Type B pancreatic cell (in vitro differentiated cells): ENCODE data around the gene MLLT3. TPM values are rescaled to one million over a fixed set of nuclear protein-coding genes. Genes with fewer than 3 reads are reported as not detected.
A peak's percentile ranks its signal among the peaks of the same experiment; 100 is the strongest.

Experiments used
- DNase-seq: peaks from one replicate; pipeline ENCODE4 v3.0.0; 2021; ENCODE audit warnings: mixed read lengths; ENCODE audit not compliant: unreplicated experiment; ENCODE audit errors: extremely low spot score
- H3K27ac Mint-ChIP-seq: 2 replicates; pipeline ENCODE4 v1.8.0; 2021; ENCODE audit warnings: mild to moderate bottlenecking, mixed read lengths
- H3K27me3 Mint-ChIP-seq: 2 replicates; pipeline ENCODE4 v1.8.0; 2021; ENCODE audit warnings: mixed read lengths
- H3K36me3 Mint-ChIP-seq: 2 replicates; pipeline ENCODE4 v1.8.0; 2021; ENCODE audit warnings: mixed read lengths
- H3K4me1 Mint-ChIP-seq: one replicate; pipeline ENCODE4 v1.8.0; 2021; ENCODE audit warnings: mixed read lengths; ENCODE audit not compliant: unreplicated experiment
- H3K4me3 Mint-ChIP-seq: 2 replicates; pipeline ENCODE4 v1.8.0; 2021; ENCODE audit warnings: mild to moderate bottlenecking, mixed read lengths
- H3K9me3 Mint-ChIP-seq: 2 replicates; pipeline ENCODE4 v1.8.0; 2021; ENCODE audit warnings: mixed read lengths
- total RNA-seq: library from RNA; stranded (reverse); gene quantifications from 2 replicates; pipeline ENCODE4 v1.2.1, GENCODE V29; 2021; ENCODE audit warnings: low replicate concordance
- TF ChIP-seq, protein P1 (sequence below): fragments of 200-600 bp; sonication (generic); conservative IDR thresholded peaks from 2 replicates; pipeline ENCODE4 v1.5.0; 2021; ENCODE audit warnings: antibody characterized with exemption, mild to moderate bottlenecking

The MLLT3 gene
- total RNA-seq, 1 donor from 2014 or later, result 44.2 TPM

DNA sequence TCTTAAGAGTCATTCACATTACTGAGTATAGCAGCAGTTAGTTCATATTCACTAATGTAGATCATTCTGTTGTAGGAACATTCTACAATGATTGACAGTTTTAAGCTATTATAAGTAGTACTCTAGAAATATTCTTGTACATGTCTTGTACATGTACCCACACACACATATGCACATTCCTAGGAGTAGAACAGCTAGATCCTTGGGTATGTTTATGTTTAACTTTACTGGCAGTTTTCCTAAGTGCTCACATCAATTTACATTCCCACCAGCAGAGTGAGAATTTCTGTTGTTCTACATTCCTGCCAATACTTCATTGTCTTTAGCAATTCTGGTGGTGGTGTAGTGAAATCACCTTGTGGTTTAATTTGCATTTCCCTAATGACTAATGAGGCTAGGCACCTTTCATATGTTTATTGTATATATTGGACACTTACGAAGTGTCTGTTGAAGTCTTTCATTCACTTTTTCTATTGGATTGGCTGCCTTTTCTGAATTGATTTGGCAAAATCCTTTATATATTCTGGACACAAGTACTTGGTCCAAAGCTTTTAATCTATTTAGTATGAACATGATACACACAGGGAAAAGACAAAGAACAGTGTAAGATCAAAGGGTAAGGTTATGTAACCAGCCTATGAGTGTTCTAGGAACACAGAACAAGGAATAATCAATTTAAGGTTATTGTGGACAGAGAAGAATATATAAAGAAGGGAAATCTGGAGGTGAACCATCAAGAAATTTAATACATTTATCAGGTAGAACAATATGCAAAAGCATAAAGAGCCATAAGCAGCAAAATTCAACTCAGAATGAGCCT, 95.6 kb downstream of the MLLT3 start:
- no peak overlapping the region for H3K4me3 Mint-ChIP-seq
- H3K27me3 Mint-ChIP-seq, result no peaks in the 10 kb centered on the region
- DNase-seq, result no peak
- no peak overlapping the region for H3K27ac Mint-ChIP-seq
- H3K4me1 Mint-ChIP-seq, result peaks cover 4% of the 10 kb centered on the region
- TF ChIP-seq, protein P1, sequence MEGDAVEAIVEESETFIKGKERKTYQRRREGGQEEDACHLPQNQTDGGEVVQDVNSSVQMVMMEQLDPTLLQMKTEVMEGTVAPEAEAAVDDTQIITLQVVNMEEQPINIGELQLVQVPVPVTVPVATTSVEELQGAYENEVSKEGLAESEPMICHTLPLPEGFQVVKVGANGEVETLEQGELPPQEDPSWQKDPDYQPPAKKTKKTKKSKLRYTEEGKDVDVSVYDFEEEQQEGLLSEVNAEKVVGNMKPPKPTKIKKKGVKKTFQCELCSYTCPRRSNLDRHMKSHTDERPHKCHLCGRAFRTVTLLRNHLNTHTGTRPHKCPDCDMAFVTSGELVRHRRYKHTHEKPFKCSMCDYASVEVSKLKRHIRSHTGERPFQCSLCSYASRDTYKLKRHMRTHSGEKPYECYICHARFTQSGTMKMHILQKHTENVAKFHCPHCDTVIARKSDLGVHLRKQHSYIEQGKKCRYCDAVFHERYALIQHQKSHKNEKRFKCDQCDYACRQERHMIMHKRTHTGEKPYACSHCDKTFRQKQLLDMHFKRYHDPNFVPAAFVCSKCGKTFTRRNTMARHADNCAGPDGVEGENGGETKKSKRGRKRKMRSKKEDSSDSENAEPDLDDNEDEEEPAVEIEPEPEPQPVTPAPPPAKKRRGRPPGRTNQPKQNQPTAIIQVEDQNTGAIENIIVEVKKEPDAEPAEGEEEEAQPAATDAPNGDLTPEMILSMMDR, result no peak
- no peaks in the 10 kb centered on the region for H3K9me3 Mint-ChIP-seq
- peaks cover 12% of the 10 kb centered on the region for H3K36me3 Mint-ChIP-seq

DNA sequence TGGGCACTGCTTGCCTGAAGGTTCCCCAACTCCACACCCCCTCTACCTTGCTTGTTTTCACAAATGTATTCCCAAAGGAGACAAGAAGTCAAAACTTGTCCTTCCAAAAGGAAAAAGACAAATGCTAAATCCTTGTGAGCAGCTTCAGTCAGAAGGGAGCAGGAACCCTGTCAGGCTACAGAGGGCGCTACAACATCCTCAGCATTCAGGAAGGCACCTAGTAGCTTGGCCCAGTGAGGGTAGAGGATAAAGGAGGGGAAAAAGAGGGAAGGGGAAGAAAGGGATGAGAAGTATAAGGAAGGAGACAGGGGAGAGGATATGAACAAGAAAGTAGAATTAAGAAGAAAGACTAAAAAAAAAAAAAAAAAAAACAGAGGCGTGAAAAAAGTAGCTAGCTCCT, 97.5 kb downstream of the MLLT3 start:
- Mint-ChIP-seq H3K36me3 (peaks cover 14% of the 10 kb centered on the region), H3K9me3 (no peaks in the 10 kb centered on the region), H3K4me1 (peaks cover 8% of the 10 kb centered on the region), H3K4me3 (no peak overlapping the region), H3K27ac (no peak overlapping the region), H3K27me3 (no peaks in the 10 kb centered on the region)
- TF ChIP-seq, protein P1, result peak; percentile 44
- DNase-seq, result no peak

DNA sequence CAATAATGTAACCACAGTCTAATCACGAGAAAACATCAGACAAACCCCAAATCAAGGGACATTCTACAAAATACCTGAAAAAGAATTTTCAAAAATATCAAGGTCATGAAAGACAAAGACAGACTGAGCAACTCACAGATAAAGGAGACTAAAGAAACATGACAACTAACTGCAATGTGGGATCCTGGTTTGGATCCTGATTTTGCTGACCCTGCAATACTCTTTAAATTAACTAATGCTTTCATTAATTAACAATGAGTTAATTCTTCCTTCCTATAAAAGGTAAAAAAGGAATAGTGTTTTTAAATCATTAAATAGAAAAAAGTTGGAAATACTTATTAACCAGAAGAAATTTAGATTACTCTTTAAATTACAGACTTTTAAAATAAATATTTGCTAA, 103.6 kb downstream of the MLLT3 start:
- TF ChIP-seq, protein P1, result no peak
- DNase-seq, result no peak
- Mint-ChIP-seq H3K36me3 (peaks cover 25% of the 10 kb centered on the region), H3K27me3 (no peaks in the 10 kb centered on the region), H3K4me1 (peaks cover 20% of the 10 kb centered on the region), H3K9me3 (no peaks in the 10 kb centered on the region), H3K4me3 (no peak overlapping the region), H3K27ac (no peak overlapping the region)

DNA sequence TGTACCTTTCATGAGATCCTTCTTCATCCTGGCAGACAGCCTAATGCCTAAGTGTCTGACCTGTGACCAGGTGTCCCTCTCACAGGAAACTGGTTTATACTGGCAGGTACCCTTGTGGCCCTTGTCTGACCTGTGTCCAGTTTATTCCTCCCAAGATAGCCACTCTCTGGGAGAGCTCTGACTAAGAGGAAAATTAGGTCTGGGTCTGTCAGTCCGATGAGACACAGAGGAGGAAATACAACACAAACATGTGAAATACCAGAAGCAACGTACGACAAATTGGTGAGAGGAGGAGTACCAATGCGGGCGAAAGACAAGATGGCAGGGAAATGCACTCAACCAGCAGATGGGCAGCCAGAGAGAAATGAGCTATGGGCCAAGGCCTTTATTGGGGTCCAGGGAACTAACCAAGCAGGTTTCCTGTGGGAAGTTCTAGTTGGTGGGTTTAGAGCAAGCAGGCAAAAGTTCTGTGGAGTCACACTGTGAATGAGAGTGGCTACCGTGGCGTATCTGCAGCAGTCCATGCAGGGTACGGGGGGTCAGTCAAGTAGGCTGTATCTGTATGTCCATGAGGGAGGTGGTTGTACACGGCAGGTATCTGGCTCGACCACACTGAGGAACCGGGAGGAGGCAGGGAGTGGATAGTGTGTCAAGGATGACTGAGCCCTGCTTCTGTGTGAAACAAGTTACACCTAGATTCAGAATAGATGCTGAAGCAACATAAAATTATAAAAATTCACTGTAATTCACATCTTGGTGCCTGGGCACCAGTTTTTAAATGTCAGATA, 109.0 kb downstream of the MLLT3 start:
- TF ChIP-seq, protein P1, result no peak
- Mint-ChIP-seq H3K27ac (no peak overlapping the region), H3K9me3 (peaks cover 2% of the 10 kb centered on the region), H3K27me3 (no peaks in the 10 kb centered on the region), H3K4me1 (peaks cover 24% of the 10 kb centered on the region), H3K36me3 (peaks cover 13% of the 10 kb centered on the region), H3K4me3 (no peak overlapping the region)
- no peak for DNase-seq

DNA sequence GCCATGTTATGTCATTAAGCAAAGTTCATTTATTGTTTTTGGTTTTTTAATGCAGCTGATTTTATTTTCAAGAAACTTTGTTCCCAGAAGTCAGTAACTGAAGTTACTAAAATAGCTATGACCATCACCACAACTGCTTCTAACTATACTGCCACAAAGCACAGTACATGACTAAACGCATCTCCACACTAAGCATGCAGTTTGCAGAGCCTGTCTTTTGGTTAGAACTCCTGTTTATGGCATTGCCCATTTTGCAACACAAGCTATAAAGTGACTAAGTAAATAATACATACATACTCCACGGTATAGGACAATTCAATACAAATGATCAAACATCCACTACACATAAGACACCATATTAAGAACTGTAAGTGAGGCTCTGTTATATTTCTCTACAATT, 109.7 kb downstream of the MLLT3 start:
- DNase-seq, result no peak
- Mint-ChIP-seq H3K4me1 (peaks cover 30% of the 10 kb centered on the region), H3K27ac (no peak overlapping the region), H3K4me3 (no peak overlapping the region), H3K36me3 (peaks cover 13% of the 10 kb centered on the region), H3K9me3 (peaks cover 4% of the 10 kb centered on the region), H3K27me3 (no peaks in the 10 kb centered on the region)
- TF ChIP-seq, protein P1, result no peak
